PC-3 (cell line): ENCODE data around the gene ZNF106. TPM values are rescaled to one million over a fixed set of nuclear protein-coding genes. Genes with fewer than 3 reads are reported as not detected.

ENCODE experiments used
- ATAC-seq: fragments of 200-7000 bp; cut with Tn5 transposase; 2 replicates; pipeline ENCODE4 v1.9.1; 2020; ENCODE audit warnings: mild to moderate bottlenecking, moderate library complexity
- BruUV-seq: library from RNA; stranded (reverse); fragments of 400-500 nt; replicated peaks from 2 replicates; lab custom pipeline; 2021; lab: Mats Ljungman, UMichigan
- CTCF ChIA-PET: fragments of 300-600 bp; sonication (Branson Sonifier 250); formaldehyde crosslinking; loops from one replicate; lab custom pipeline; 2022; ENCODE audit warnings: antibody characterized with exemption; lab: Charles Lee
- POLR2A ChIA-PET: fragments of 300-600 bp; sonication (Branson Sonifier 250); formaldehyde crosslinking; loops from one replicate; lab custom pipeline; 2022; ENCODE audit warnings: antibody characterized with exemption; ENCODE audit not compliant: unreplicated experiment; lab: Charles Lee
- DNase-seq: peaks from one replicate; pipeline ENCODE4 v3.0.0-alpha.2; 2015
- H2AFZ ChIP-seq: fragments of 300-600 bp; sonication (generic); 2 replicates; pipeline ENCODE4 v1.6.0; 2016; ENCODE audit warnings: antibody characterized with exemption, low read length
- H3F3A ChIP-seq: fragments of 300-600 bp; sonication (generic); one replicate; pipeline ENCODE4 v1.6.0; 2017; ENCODE audit warnings: antibody characterized with exemption, low read length, control low read depth, mild to moderate bottlenecking; ENCODE audit not compliant: unreplicated experiment
- H3K27ac ChIP-seq: fragments of 300-600 bp; sonication (generic); 2 replicates; pipeline ENCODE4 v1.5.1; 2016; ENCODE audit warnings: mild to moderate bottlenecking, low read length
- H3K27me3 ChIP-seq: fragments of 300-600 bp; sonication (generic); 2 replicates; pipeline ENCODE4 v1.6.1; 2016; ENCODE audit warnings: low read length, mixed read lengths
- H3K36me3 ChIP-seq: fragments of 300-600 bp; sonication (generic); 2 replicates; pipeline ENCODE4 v1.6.1; 2016; ENCODE audit warnings: low read depth, mixed run types, low read length, mixed read lengths
- H3K4me1 ChIP-seq: fragments of 300-600 bp; sonication (generic); 2 replicates; pipeline ENCODE4 v1.5.1; 2016; ENCODE audit warnings: low read length; ENCODE audit not compliant: insufficient read depth
- H3K4me2 ChIP-seq: fragments of 300-600 bp; sonication (generic); 2 replicates; pipeline ENCODE4 v1.6.0; 2016; ENCODE audit warnings: low read length
- H3K4me3 ChIP-seq: fragments of 300-600 bp; sonication (generic); 2 replicates; pipeline ENCODE4 v1.5.1; 2016; ENCODE audit warnings: mild to moderate bottlenecking, low read length, mixed read lengths
- H3K79me2 ChIP-seq: fragments of 300-600 bp; sonication (generic); 2 replicates; pipeline ENCODE4 v1.6.1; 2017; ENCODE audit warnings: low read length, mixed read lengths
- H3K9ac ChIP-seq: fragments of 300-600 bp; sonication (generic); 2 replicates; pipeline ENCODE4 v1.6.0; 2016; ENCODE audit warnings: mild to moderate bottlenecking, low read length
- H3K9me2 ChIP-seq: fragments of 300-600 bp; sonication (generic); replicated peaks from 2 replicates; pipeline ENCODE4 v1.6.1; 2016; ENCODE audit warnings: mixed run types, low read length, mixed read lengths
- H3K9me3 ChIP-seq: fragments of 300-600 bp; sonication (generic); 2 replicates; pipeline ENCODE4 v1.6.1; 2016; ENCODE audit warnings: low read length, mixed read lengths
- H4K20me1 ChIP-seq: fragments of 300-600 bp; sonication (generic); 2 replicates; pipeline ENCODE4 v1.6.1; 2016; ENCODE audit warnings: low read length, mixed read lengths
- EZH2 ChIP-seq: fragments of 300-600 bp; sonication (generic); IDR thresholded peaks from one replicate; pipeline ENCODE4 v1.6.1; 2017; ENCODE audit warnings: antibody characterized with exemption, mild to moderate bottlenecking, low read length; ENCODE audit not compliant: unreplicated experiment
- EZH2phosphoT487 ChIP-seq: fragments of 300-600 bp; sonication (generic); IDR thresholded peaks from 2 replicates; pipeline ENCODE4 v1.6.1; 2018; ENCODE audit warnings: mild to moderate bottlenecking, antibody characterized with exemption, low read length, borderline replicate concordance
- intact Hi-C: fragments of 100-400 bp; cut with micrococcal nuclease; formaldehyde crosslinking; loops from 2 replicates; pipeline ENCODE4 v1.9.0; 2023
- total RNA-seq: library from RNA; depleted of rRNA; stranded (reverse); fragments of >200 nt; gene quantifications from 2 replicates; pipeline ENCODE4 v1.2.3, GENCODE V29; 2014
- TF ChIP-seq, protein P1 (sequence below): fragments of 300-600 bp; sonication (generic); conservative IDR thresholded peaks from 2 replicates; pipeline ENCODE4 v1.5.1; 2017; ENCODE audit warnings: antibody characterized with exemption, low read depth, mild to moderate bottlenecking, low read length

Gene ZNF106
- total RNA-seq, 1 experiment from 2014 or later, result 25.6 TPM

GRCh38 chr15:42504631-42505030 lies 13.7 kb upstream of the ZNF106 start:
- no peak overlapping the region for H3K27ac ChIP-seq
- POLR2A ChIA-PET, result interaction anchor here (0.6 to 0.7 kb wide), 2 partner anchors 9 to 595 kb away, joined by 3 to 4 read pairs; no protein-coding TSS in a partner anchor
- peaks cover 14% of the 10 kb centered on the region for H3K4me1 ChIP-seq
- no peak overlapping the region for H3K4me3 ChIP-seq
- H4K20me1 ChIP-seq, result no peaks in the 10 kb centered on the region
- no peak overlapping the region for H2AFZ ChIP-seq
- intact Hi-C loops, result no loop called here
- H3K36me3 ChIP-seq, result no peaks in the 10 kb centered on the region
- CTCF ChIA-PET, result no interaction called here
- peaks cover 5% of the 10 kb centered on the region for H3F3A ChIP-seq
- no peaks in the 10 kb centered on the region for H3K9me3 ChIP-seq
- TF ChIP-seq EZH2phosphoT487, result no peak
- no peak for TF ChIP-seq EZH2
- TF ChIP-seq, protein P1, sequence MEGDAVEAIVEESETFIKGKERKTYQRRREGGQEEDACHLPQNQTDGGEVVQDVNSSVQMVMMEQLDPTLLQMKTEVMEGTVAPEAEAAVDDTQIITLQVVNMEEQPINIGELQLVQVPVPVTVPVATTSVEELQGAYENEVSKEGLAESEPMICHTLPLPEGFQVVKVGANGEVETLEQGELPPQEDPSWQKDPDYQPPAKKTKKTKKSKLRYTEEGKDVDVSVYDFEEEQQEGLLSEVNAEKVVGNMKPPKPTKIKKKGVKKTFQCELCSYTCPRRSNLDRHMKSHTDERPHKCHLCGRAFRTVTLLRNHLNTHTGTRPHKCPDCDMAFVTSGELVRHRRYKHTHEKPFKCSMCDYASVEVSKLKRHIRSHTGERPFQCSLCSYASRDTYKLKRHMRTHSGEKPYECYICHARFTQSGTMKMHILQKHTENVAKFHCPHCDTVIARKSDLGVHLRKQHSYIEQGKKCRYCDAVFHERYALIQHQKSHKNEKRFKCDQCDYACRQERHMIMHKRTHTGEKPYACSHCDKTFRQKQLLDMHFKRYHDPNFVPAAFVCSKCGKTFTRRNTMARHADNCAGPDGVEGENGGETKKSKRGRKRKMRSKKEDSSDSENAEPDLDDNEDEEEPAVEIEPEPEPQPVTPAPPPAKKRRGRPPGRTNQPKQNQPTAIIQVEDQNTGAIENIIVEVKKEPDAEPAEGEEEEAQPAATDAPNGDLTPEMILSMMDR, result no peak
- H3K4me2 ChIP-seq, result no peak overlapping the region
- H3K9ac ChIP-seq, result no peak overlapping the region
- peaks cover 28% of the 10 kb centered on the region for H3K79me2 ChIP-seq
- BruUV-seq, result no TSS peak
- DNase-seq (no peak), ATAC-seq (no peak)
- no peaks in the 10 kb centered on the region for H3K9me2 ChIP-seq
- H3K27me3 ChIP-seq, result no peaks in the 10 kb centered on the region

DNA sequence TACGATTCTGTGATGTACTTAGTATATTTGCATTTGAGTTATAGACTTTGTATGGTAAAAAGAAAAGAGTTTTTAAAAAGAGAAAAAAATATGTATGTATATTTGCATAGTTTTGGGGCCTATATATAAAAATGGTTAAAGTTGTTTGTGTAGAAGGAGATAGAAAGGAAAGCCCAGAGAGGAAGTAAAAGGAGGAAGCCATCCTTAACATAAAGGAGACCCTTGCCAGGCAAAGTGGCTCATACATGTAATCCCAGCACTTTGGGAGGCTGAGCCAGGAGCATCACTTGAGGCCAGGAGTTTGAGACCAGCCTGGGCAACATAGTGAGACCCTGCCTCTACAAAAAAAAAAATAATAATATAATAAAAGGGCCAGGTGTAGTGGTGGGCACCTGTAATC lies 12.9 kb upstream of the ZNF106 start:
- POLR2A ChIA-PET, result no interaction called here
- Histone ChIP-seq H3K9ac (no peak overlapping the region), H2AFZ (no peak overlapping the region), H4K20me1 (no peaks in the 10 kb centered on the region), H3K4me3 (no peak overlapping the region), H3K4me1 (peaks cover 22% of the 10 kb centered on the region), H3K9me2 (no peaks in the 10 kb centered on the region), H3K36me3 (no peaks in the 10 kb centered on the region), H3K79me2 (peaks cover 29% of the 10 kb centered on the region), H3K27ac (no peak overlapping the region), H3K27me3 (no peaks in the 10 kb centered on the region), H3K9me3 (no peaks in the 10 kb centered on the region), H3F3A (peaks cover 7% of the 10 kb centered on the region), H3K4me2 (no peak overlapping the region)
- intact Hi-C loops, result no loop called here
- DNase-seq, result no peak
- TF ChIP-seq EZH2phosphoT487 (no peak), EZH2 (no peak)
- TF ChIP-seq, protein P1, result no peak
- no peak for ATAC-seq
- BruUV-seq, result no TSS peak
- CTCF ChIA-PET, result no interaction called here

DNA sequence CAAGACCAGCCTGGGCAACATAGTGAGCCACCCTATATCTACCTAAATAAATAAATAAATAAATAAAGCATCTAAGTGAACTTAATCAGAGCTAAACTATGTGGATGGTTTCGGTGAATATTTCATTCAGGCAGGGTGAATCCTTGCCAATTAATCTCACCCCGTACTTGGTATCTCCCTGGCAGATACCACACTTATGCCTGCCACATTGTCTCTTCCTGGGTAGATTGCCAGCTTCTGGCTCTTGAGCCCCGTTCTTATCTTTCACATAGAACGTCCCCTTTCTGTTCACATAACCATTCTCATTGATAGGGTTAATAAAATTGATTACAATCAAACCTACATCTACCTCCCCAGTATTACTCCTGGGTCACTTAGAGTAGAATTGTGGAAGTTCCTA lies 11.5 kb upstream of the ZNF106 start:
- Histone ChIP-seq H3K9me2 (no peaks in the 10 kb centered on the region), H3K36me3 (no peaks in the 10 kb centered on the region), H3K4me2 (no peak overlapping the region), H3K79me2 (peaks cover 34% of the 10 kb centered on the region), H2AFZ (no peak overlapping the region), H3K4me3 (no peak overlapping the region), H4K20me1 (no peaks in the 10 kb centered on the region), H3K9ac (no peak overlapping the region), H3F3A (peaks cover 7% of the 10 kb centered on the region), H3K27me3 (no peaks in the 10 kb centered on the region), H3K27ac (no peak overlapping the region), H3K4me1 (peaks cover 21% of the 10 kb centered on the region), H3K9me3 (no peaks in the 10 kb centered on the region)
- ChIA-PET CTCF (no interaction called here), POLR2A (no interaction called here)
- no TSS peak for BruUV-seq
- ATAC-seq (no peak), DNase-seq (no peak)
- TF ChIP-seq EZH2 (no peak), EZH2phosphoT487 (no peak)
- TF ChIP-seq, protein P1, result no peak
- intact Hi-C loops, result no loop called here
